Measurements from ENCODE around the gene BUB1.

Gene BUB1

DNA sequence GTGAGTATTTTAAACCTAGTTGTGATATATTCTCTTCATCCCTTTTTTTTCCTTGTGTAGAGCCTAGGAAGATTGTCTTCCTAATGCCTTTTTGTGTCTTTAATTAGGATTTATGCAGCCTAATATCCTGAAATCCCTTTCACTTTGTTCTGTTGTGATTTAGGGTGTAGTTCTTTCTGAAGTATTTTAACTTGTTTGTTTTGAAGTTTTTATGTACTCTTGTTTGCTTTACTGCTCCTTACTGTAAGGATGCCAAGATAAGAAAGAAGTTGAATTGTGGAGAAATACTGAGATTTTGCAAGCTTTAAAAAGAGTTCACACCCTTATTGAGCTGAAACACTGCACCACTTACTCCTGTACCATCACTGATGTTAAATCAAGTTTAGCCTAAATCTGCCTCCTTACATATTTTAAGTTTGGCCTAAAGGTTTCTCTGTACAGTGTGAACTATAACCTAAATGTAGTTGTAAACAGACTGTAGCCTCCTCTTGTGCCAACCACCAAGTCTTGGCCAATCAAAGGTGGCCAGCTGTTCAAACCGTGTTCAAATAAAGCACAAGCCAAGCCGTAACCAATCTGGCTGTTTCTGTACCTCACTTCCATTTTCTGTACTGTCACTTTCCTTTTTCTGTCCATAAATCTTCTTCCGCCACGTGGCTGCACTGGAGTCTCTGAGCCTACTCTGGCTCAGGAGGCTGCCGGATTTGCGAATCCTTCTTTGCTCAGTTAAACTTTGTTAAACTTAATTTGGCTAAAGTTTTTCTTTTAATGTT is 36.8 kb upstream of the BUB1 start:
- DNase-seq = no peak
- TF ChIP-seq, protein P1, sequence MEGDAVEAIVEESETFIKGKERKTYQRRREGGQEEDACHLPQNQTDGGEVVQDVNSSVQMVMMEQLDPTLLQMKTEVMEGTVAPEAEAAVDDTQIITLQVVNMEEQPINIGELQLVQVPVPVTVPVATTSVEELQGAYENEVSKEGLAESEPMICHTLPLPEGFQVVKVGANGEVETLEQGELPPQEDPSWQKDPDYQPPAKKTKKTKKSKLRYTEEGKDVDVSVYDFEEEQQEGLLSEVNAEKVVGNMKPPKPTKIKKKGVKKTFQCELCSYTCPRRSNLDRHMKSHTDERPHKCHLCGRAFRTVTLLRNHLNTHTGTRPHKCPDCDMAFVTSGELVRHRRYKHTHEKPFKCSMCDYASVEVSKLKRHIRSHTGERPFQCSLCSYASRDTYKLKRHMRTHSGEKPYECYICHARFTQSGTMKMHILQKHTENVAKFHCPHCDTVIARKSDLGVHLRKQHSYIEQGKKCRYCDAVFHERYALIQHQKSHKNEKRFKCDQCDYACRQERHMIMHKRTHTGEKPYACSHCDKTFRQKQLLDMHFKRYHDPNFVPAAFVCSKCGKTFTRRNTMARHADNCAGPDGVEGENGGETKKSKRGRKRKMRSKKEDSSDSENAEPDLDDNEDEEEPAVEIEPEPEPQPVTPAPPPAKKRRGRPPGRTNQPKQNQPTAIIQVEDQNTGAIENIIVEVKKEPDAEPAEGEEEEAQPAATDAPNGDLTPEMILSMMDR (IDR thresholded peaks at IDR 0.05; ENCODE audit: low read depth, low read length) = no peak
- no peaks in the 10 kb centered on the region for H3K36me3 ChIP-seq
- H3K27me3 ChIP-seq (ENCODE audit: insufficient read depth, low read depth, severe bottlenecking) = peaks cover 86% of the 10 kb centered on the region
- no peaks in the 10 kb centered on the region for H3K9me3 ChIP-seq (ENCODE audit: severe bottlenecking)
- no peak overlapping the region for H3K27ac ChIP-seq
- H3K4me3 ChIP-seq (ENCODE audit: low read depth, low read length) = no peak overlapping the region

DNA sequence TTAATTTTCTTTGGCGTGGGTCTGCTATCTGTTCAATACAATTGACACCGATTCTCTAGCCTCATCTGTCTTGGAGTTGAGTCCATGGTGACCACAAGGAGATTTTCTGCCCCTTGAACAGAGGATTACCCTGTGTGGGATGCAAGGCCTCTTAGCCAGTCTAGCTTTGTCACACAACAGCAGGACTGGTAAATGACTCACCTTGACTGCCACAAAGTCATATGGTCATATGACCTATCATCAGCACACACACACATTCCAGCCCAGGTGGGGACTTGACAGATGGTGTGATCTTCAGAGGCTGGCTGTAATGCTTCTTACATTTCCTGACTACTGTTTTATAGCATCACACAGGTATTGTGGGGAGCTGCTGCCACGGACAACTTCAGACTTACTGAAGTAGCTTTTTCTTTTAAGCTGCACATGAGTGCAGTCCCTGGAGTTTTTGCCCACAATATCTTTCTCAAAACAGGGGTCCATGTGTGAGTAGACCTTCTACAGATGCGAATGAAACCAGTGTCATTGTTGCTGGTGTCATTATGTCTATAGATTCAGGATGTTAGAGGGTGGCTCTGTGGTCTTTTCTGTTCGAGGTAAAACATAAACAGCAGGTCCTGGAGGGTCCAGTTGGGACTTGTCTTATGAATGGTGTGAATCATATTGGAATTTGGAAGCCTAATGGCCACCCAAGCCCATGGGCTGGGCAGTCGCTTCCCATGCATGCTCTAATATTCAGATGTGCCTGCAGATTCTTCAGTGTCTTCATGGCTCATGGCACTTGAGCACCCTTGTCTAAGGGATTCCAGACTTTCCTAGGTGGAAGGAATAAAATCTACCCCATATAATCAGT is 35.9 kb upstream of the BUB1 start:
- H3K27me3 ChIP-seq (ENCODE audit: insufficient read depth, low read depth, severe bottlenecking) = peaks cover 86% of the 10 kb centered on the region
- TF ChIP-seq, protein P1 (IDR thresholded peaks at IDR 0.05; ENCODE audit: low read depth, low read length) = no peak

GRCh38 chr2:110712737-110713136 is 34.9 kb upstream of the BUB1 start:
- TF ChIP-seq, protein P1 (IDR thresholded peaks at IDR 0.05; ENCODE audit: low read depth, low read length) = no peak
- H3K27me3 ChIP-seq (ENCODE audit: insufficient read depth, low read depth, severe bottlenecking) = peaks cover 82% of the 10 kb centered on the region

More for the DNA sequence above, 35.9 kb upstream of the BUB1 start:
- Histone ChIP-seq H3K36me3 (no peaks in the 10 kb centered on the region), H3K9me3 (ENCODE audit: severe bottlenecking) (no peaks in the 10 kb centered on the region), H3K4me3 (ENCODE audit: low read depth, low read length) (no peak overlapping the region), H3K27ac (no peak overlapping the region)
- DNase-seq = no peak

GRCh38 chr2:110708455-110708854 is 30.6 kb upstream of the BUB1 start:
- Histone ChIP-seq H3K4me3 (ENCODE audit: low read depth, low read length) (no peak overlapping the region), H3K36me3 (no peaks in the 10 kb centered on the region), H3K27ac (no peak overlapping the region), H3K27me3 (ENCODE audit: insufficient read depth, low read depth, severe bottlenecking) (peaks cover 69% of the 10 kb centered on the region), H3K9me3 (ENCODE audit: severe bottlenecking) (no peaks in the 10 kb centered on the region)
- DNase-seq = no peak
- TF ChIP-seq, protein P1 (IDR thresholded peaks at IDR 0.05; ENCODE audit: low read depth, low read length) = no peak

More at GRCh38 chr2:110712737-110713136, 34.9 kb upstream of the BUB1 start:
- no peak for DNase-seq
- H3K27ac ChIP-seq = no peak overlapping the region
- H3K4me3 ChIP-seq (ENCODE audit: low read depth, low read length) = no peak overlapping the region
- H3K9me3 ChIP-seq (ENCODE audit: severe bottlenecking) = no peaks in the 10 kb centered on the region
- H3K36me3 ChIP-seq = no peaks in the 10 kb centered on the region

DNA sequence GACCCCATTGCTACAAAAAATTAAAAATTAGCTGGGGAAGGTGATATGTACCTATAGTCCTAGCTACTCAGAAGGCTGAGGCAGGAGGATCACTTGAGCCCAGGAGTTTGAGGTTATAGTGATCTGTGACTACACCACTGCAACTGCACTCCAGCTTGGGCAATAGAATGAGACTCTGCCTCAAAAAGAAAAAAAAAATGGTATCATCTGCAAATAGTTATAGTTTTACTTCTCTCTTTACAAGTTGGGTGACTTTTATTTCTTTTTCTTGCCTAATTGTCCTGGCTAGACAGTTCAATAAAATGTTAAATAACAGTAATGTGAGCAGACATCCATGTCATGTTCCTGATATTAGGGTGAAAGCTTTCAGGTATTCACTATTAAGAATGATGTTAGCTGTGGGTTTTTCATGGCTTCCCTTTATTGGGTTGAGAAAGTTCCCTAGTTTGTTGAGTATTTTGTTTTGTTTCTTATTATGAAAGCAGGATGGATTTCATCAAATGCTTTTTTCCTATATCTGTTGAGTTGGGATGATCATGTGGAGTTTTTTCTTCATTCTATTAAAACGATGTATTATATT is 29.6 kb upstream of the BUB1 start:
- no peak for DNase-seq
- no peak overlapping the region for H3K27ac ChIP-seq
- peaks cover 71% of the 10 kb centered on the region for H3K27me3 ChIP-seq (ENCODE audit: insufficient read depth, low read depth, severe bottlenecking)
- H3K4me3 ChIP-seq (ENCODE audit: low read depth, low read length) = no peak overlapping the region
- TF ChIP-seq, protein P1 (IDR thresholded peaks at IDR 0.05; ENCODE audit: low read depth, low read length) = no peak
- H3K36me3 ChIP-seq = no peaks in the 10 kb centered on the region
- H3K9me3 ChIP-seq (ENCODE audit: severe bottlenecking) = no peaks in the 10 kb centered on the region

Measured in WERI-Rb-1 (cell line).